Omental fat pad (tissue), 4 donors: ENCODE results near the gene RILPL2. TPM values are rescaled to one million over a fixed set of nuclear protein-coding genes. Genes with fewer than 3 reads are reported as not detected.
"Not testable (repeated sequence)": the region's sequence is repeated elsewhere in the genome, so short reads cannot be mapped to it uniquely, and the experiment has no call there.

ENCODE experiments used
- ATAC-seq: fragments of 150-250 bp; one replicate; pipeline ENCODE4 v1.9.1; 2016; ENCODE audit warnings: mild to moderate bottlenecking, moderate library complexity; ENCODE audit not compliant: low FRiP score
- DNase-seq: peaks from one replicate; pipeline ENCODE4 v3.0.0-alpha.2; 2019; ENCODE audit warnings: low spot score
- CTCF ChIP-seq, 3 donors: fragments of 450-650 bp; IDR thresholded peaks; one replicate each; pipeline ENCODE4 v1.5.1; 2016 to 2017; ENCODE audit warnings: antibody characterized with exemption in 3 of 3, mild to moderate bottlenecking in 3 of 3, moderate library complexity in 2 of 3
- total RNA-seq, 4 donors: library from RNA; depleted of rRNA; stranded (reverse); fragments of >200 nt; gene quantifications; one replicate each; pipeline ENCODE4 v1.1.0, GENCODE V29; 2016

RILPL2 gene
- total RNA-seq, 4 donors from 2014 or later = 8.9 to 12.7 (median 10.1) TPM

GRCh38 chr12:123421314-123421713 is 15.2 kb downstream of the RILPL2 start:
- ATAC-seq (no peak), DNase-seq (no peak)
- TF ChIP-seq CTCF (IDR thresholded peaks at IDR 0.05) = no peak

GRCh38 chr12:123410041-123410412 is 26.5 kb downstream of the RILPL2 start:
- TF ChIP-seq CTCF (IDR thresholded peaks at IDR 0.05) = no peak
- DNase-seq (no peak), ATAC-seq (no peak)

GRCh38 chr12:123409284-123410040 is 27.0 kb downstream of the RILPL2 start:
- not testable (repeated sequence) for DNase-seq, ATAC-seq

GRCh38 chr12:123408619-123409018 is 27.9 kb downstream of the RILPL2 start:
- not testable (repeated sequence) for ATAC-seq, DNase-seq

- ATAC-seq, DNase-seq: not testable (repeated sequence)
Measured at GRCh38 chr12:123407934-123408333, 28.6 kb downstream of the RILPL2 start.

GRCh38 chr12:123407269-123407668 is 29.2 kb downstream of the RILPL2 start:
- ATAC-seq, DNase-seq: not testable (repeated sequence)

- ATAC-seq = no peak
- DNase-seq = no peak
- TF ChIP-seq CTCF (IDR thresholded peaks at IDR 0.05) = no peak
Measured at GRCh38 chr12:123404581-123404980, 31.9 kb downstream of the RILPL2 start.

- no peak for DNase-seq
- no peak for ATAC-seq
- TF ChIP-seq CTCF (IDR thresholded peaks at IDR 0.05) = no peak
Measured at GRCh38 chr12:123401753-123402683, 34.5 kb downstream of the RILPL2 start.

GRCh38 chr12:123399255-123399617 is 37.2 kb downstream of the RILPL2 start:
- no peak for TF ChIP-seq CTCF (IDR thresholded peaks at IDR 0.05)
- ATAC-seq (no peak), DNase-seq (no peak)
